ENCODE data around the gene GUCY2C.

GUCY2C gene

DNA sequence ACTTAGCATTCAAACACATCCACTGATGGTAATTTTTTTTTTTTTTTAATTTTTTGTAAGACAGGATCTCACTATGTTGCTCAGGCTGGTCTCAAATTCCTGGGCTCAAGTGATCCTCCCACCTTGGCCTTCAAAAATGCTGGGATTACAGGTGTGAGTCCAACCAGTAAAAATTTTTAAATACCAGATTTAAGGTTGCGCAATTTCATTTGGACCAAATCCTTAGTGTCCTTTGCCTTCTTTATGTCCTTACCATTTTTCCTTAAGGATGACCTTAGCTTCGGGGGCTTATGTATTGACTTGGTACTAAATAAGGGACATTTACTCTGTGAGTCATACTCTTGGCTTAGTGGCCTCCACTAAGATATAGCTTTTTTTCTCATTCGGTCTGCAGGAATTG is 124.6 kb downstream of the GUCY2C start:
- DNase-seq (ENCODE audit: low read depth in 2 of 2) = no peak

DNA sequence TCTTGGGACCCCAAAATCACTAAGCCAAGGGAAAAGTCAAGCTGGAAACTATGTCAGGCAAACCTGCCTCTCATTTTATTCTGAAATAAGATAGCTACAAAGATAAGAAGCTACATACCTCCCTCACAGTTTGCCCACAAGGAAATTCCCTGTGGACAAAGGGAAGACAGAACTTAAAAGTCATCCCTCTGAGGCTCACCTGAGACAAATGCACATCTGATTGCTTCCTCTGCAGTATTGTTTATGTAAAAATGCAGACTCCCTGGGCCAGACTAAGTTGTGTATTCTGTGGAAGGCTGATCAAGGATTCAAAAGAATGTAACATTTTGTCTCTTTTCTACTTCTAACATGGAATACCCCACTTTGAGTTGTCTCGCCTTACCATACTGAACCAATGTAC is 126.2 kb downstream of the GUCY2C start:
- no peak for DNase-seq (ENCODE audit: low read depth in 2 of 2)

DNA sequence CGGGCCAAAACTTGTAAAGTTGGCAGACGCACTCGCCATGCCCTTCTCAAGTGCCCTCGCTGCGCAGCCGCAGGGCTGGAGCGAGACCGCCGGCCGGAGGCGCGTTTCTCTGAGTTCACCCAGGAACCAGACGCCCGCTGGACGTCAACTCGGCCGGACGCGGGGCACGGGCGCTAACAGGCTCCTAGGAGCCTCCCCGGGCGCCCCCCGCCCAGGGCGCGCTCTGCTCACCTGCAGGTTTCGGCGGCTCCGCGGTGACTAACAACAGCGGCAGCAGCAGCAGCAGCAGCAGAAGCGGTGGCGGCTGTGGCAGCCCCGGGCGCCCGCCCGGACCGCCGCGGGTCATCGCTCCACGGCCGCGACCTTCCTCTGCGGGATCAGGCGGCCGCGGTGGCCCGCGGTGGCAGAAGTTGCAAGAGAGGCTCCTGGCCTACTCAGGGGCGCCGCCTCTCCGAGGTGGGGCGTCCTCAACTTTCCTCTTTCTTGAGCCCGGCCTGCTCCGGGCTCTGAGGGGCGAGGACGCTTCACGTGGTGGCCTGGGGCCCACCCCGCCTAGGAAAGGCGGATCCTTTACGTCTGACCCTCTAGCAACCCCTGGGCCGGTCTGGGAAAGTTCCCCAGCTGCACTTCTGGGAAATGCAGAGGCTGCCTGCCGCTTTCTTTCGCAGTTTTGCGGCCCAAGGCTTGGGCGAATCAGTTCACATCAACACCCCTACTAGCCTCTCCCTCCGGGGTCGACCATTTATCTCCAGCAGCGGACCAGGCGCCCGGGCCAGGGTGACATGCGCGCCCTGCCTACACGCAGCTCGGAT is 128.8 kb downstream of the GUCY2C start, which contains the start of gene PLBD1:
PLBD1 (minus strand) TSS at position 533 of the 812 bp plus-strand sequence; CDS start at position 346, 187 bp downstream.
- DNase-seq (ENCODE audit: low read depth in 2 of 2) = no peak

DNA sequence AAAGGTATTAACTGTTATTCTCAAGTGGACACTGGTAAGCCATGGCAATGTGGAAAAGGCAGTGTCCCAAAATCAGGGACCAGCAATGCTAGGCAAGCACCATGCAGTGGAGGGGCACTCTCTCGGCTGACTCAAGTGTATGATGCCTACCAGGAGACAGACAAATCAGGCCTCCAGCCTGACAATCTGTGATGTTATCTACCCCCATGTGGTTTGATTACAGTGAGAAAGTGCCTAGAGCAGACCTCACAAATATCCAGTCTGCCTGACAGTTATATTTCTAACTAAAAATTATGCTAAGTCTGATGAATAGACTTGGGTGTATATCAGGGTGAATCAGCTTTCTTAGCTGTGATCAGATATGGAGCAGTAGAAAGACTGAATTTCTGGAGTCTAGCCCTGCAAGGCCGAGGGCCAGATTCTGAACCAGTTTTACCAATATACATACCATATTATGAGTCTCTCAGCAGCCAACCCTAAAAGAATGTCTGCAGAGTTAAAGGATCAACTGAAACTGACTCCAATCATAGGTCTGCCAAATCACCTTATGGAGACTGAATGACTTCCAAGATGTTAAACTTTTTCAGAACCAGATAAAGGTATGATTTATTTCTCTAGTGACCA is 132.0 kb downstream of the GUCY2C start:
- DNase-seq (ENCODE audit: low read depth in 2 of 2) = no peak

DNA sequence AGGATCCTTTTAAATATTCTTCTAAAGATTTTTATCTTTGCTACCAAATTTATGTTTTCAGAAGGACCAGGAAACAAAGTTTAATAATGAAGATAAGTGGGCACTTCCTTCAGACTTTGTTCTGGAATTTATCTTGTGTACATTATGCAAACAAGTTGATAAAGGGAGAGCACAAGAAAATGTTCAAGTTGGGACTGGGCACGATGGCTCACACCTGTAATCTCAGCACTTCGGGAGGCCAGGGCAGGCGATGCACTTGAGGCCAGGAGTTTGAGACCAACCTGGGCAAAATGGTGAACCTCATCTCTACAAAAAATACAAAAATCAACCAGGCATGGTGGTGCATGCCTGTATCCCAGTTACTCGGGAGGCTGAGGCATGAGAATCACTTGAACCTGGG is 133.4 kb downstream of the GUCY2C start:
- DNase-seq (ENCODE audit: low read depth in 2 of 2) = no peak
